HEK293T (cell line): ENCODE results near the gene HSPA14.

Experiments
- BHLHE40 ChIP-seq: fragments of 450-650 bp; IDR thresholded peaks from 2 replicates; pipeline ENCODE4 v1.6.1; 2016; ENCODE audit warnings: mild to moderate bottlenecking, moderate library complexity, borderline replicate concordance
- FOXK2 ChIP-seq: fragments of 450-650 bp; IDR thresholded peaks from 2 replicates; pipeline ENCODE4 v1.6.1; 2016; ENCODE audit warnings: mild to moderate bottlenecking
- FOXM1 ChIP-seq: fragments of 450-650 bp; IDR thresholded peaks from 2 replicates; pipeline ENCODE4 v1.6.1; 2017; ENCODE audit warnings: mild to moderate bottlenecking, borderline replicate concordance
- SP1 ChIP-seq: fragments of 450-650 bp; IDR thresholded peaks from 2 replicates; pipeline ENCODE4 v1.6.1; 2017
- ZNF384 ChIP-seq: fragments of 450-650 bp; IDR thresholded peaks from 2 replicates; pipeline ENCODE4 v1.6.1; 2016

GRCh38 chr10:14815681-14816080 lies 22.4 kb upstream of the HSPA14 start:
- no peak for TF ChIP-seq ZNF384
- no peak for TF ChIP-seq SP1
- TF ChIP-seq FOXM1, result no peak
- no peak for TF ChIP-seq FOXK2
- TF ChIP-seq BHLHE40, result no peak
